ENCODE results near the gene TPRN.

TPRN gene

GRCh38 chr9:137159105-137160053 is 41.2 kb downstream of the TPRN start:
- no peak for DNase-seq (ENCODE audit: low read depth)

- DNase-seq (ENCODE audit: low read depth): no peak
Observed at GRCh38 chr9:137158625-137159024, 41.9 kb downstream of the TPRN start.

GRCh38 chr9:137157618-137158415 is 42.7 kb downstream of the TPRN start:
- no peak for DNase-seq (ENCODE audit: low read depth)

GRCh38 chr9:137156567-137157375 is 43.8 kb downstream of the TPRN start:
- peak; percentile 27 for DNase-seq (ENCODE audit: low read depth)

GRCh38 chr9:137152844-137153405 is 47.6 kb downstream of the TPRN start:
- DNase-seq (ENCODE audit: low read depth): no peak

- no peak for DNase-seq (ENCODE audit: low read depth)
Observed at GRCh38 chr9:137150617-137151457, 49.7 kb downstream of the TPRN start.

GRCh38 chr9:137149942-137150616 is 50.5 kb downstream of the TPRN start:
- DNase-seq (ENCODE audit: low read depth): no peak

- no peak for DNase-seq (ENCODE audit: low read depth)
Observed at GRCh38 chr9:137149363-137149762, 51.2 kb downstream of the TPRN start.

- no peak for DNase-seq (ENCODE audit: low read depth)
Observed at GRCh38 chr9:137148661-137149060, 51.9 kb downstream of the TPRN start.

- DNase-seq (ENCODE audit: low read depth): no peak
Observed at GRCh38 chr9:137148242-137148641, 52.3 kb downstream of the TPRN start.

GRCh38 chr9:137147793-137148160 is 52.8 kb downstream of the TPRN start:
- no peak for DNase-seq (ENCODE audit: low read depth)

GRCh38 chr9:137147091-137147792 is 53.3 kb downstream of the TPRN start:
- DNase-seq (ENCODE audit: low read depth): no peak

- no peak for DNase-seq (ENCODE audit: low read depth)
Observed at GRCh38 chr9:137146527-137146918, 54.0 kb downstream of the TPRN start.

GRCh38 chr9:137145731-137146526 is 54.6 kb downstream of the TPRN start:
- DNase-seq (ENCODE audit: low read depth): no peak

- no peak for DNase-seq (ENCODE audit: low read depth)
Observed at GRCh38 chr9:137143459-137143858, 57.1 kb downstream of the TPRN start.

GRCh38 chr9:137141976-137142936 is 58.3 kb downstream of the TPRN start:
- no peak for DNase-seq (ENCODE audit: low read depth)

Measured in stimulated activated CD8-positive, alpha-beta memory T cell treated with anti-CD3 and anti-CD28 coated beads, Interleukin-15, amount 100 ng/mL, for 1 hour (primary cell).